Amniotic stem cell (primary cell): ENCODE results near the gene KRTAP5-9.
"Not testable (repeated sequence)": the region's sequence is repeated elsewhere in the genome, so short reads cannot be mapped to it uniquely, and the experiment has no call there.

Source experiments
- DNase-seq: peaks from one replicate; lab custom pipeline; 2025; lab: John Stamatoyannopoulos, UW

Gene KRTAP5-9

GRCh38 chr11:71534711-71535608, 13.3 kb upstream of the KRTAP5-9 start:
- DNase-seq, result not testable (repeated sequence)

- no peak for DNase-seq
Measured at GRCh38 chr11:71535825-71536224, 12.4 kb upstream of the KRTAP5-9 start.

- no peak for DNase-seq
Measured at GRCh38 chr11:71537537-71537936, 10.7 kb upstream of the KRTAP5-9 start.

- not testable (repeated sequence) for DNase-seq
Measured at GRCh38 chr11:71537977-71538665, 10.1 kb upstream of the KRTAP5-9 start, which contains the start of gene KRTAP5-8. Gene KRTAP5-8 (plus strand): TSS chr11:71538025. CDS start chr11:71538056, 31 bp downstream.

GRCh38 chr11:71538666-71538990, 9.6 kb upstream of the KRTAP5-9 start:
- no peak for DNase-seq

- DNase-seq, result no peak
Measured at GRCh38 chr11:71539017-71539416, 9.2 kb upstream of the KRTAP5-9 start.

GRCh38 chr11:71539971-71540370, 8.2 kb upstream of the KRTAP5-9 start:
- not testable (repeated sequence) for DNase-seq

- not testable (repeated sequence) for DNase-seq
Measured at GRCh38 chr11:71540521-71541304, 7.5 kb upstream of the KRTAP5-9 start.

- DNase-seq, result no peak
Measured at GRCh38 chr11:71542382-71542781, 5.8 kb upstream of the KRTAP5-9 start.

GRCh38 chr11:71542879-71543777, 5.1 kb upstream of the KRTAP5-9 start:
- no peak for DNase-seq

GRCh38 chr11:71543866-71544265, 4.4 kb upstream of the KRTAP5-9 start:
- DNase-seq, result no peak

GRCh38 chr11:71544525-71545214, 3.5 kb upstream of the KRTAP5-9 start:
- no peak for DNase-seq

GRCh38 chr11:71545405-71545966, 2.7 kb upstream of the KRTAP5-9 start:
- no peak for DNase-seq

GRCh38 chr11:71548716-71549151, 514 bp downstream of the KRTAP5-9 start:
- no peak for DNase-seq

- no peak for DNase-seq
Measured at GRCh38 chr11:71551711-71552110, 3.5 kb downstream of the KRTAP5-9 start.

GRCh38 chr11:71554996-71555395, 6.8 kb downstream of the KRTAP5-9 start:
- no peak for DNase-seq

- no peak for DNase-seq
Measured at GRCh38 chr11:71555508-71555907, 7.3 kb downstream of the KRTAP5-9 start.

GRCh38 chr11:71556018-71556417, 7.8 kb downstream of the KRTAP5-9 start:
- DNase-seq, result no peak

- no peak for DNase-seq
Measured at GRCh38 chr11:71557257-71557656, 9.0 kb downstream of the KRTAP5-9 start.

- no peak for DNase-seq
Measured at GRCh38 chr11:71558996-71559395, 10.8 kb downstream of the KRTAP5-9 start.
